ENCODE data around the gene SLC23A2.
A peak's percentile ranks its signal among the peaks of the same experiment; 100 is the strongest.
"Not testable (repeated sequence)": the region's sequence is repeated elsewhere in the genome, so short reads cannot be mapped to it uniquely, and the experiment has no call there.

The SLC23A2 gene

GRCh38 chr20:5020760-5021159, 19.4 kb upstream of the SLC23A2 start:
- no peaks in the 10 kb centered on the region for H3K36me3 ChIP-seq
- no peaks in the 10 kb centered on the region for H3K9me3 ChIP-seq
- no peaks in the 10 kb centered on the region for H3K27me3 ChIP-seq
- no peak overlapping the region for H3K27ac ChIP-seq
- no peaks in the 10 kb centered on the region for H3K4me1 ChIP-seq (ENCODE audit: control insufficient read depth in 1 of 2, insufficient read depth in 1 of 2, low read depth in 1 of 2, low read length in 1 of 2)
- TF ChIP-seq, protein P1, sequence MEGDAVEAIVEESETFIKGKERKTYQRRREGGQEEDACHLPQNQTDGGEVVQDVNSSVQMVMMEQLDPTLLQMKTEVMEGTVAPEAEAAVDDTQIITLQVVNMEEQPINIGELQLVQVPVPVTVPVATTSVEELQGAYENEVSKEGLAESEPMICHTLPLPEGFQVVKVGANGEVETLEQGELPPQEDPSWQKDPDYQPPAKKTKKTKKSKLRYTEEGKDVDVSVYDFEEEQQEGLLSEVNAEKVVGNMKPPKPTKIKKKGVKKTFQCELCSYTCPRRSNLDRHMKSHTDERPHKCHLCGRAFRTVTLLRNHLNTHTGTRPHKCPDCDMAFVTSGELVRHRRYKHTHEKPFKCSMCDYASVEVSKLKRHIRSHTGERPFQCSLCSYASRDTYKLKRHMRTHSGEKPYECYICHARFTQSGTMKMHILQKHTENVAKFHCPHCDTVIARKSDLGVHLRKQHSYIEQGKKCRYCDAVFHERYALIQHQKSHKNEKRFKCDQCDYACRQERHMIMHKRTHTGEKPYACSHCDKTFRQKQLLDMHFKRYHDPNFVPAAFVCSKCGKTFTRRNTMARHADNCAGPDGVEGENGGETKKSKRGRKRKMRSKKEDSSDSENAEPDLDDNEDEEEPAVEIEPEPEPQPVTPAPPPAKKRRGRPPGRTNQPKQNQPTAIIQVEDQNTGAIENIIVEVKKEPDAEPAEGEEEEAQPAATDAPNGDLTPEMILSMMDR (IDR thresholded peaks at IDR 0.05) = no peak
- H3K4me3 ChIP-seq (ENCODE audit: low read depth in 1 of 2, low read length in 1 of 2) = no peak overlapping the region

- no peak overlapping the region for H3K4me3 ChIP-seq (ENCODE audit: low read depth in 1 of 2, low read length in 1 of 2)
- TF ChIP-seq, protein P1 (IDR thresholded peaks at IDR 0.05) = no peak
- H3K27me3 ChIP-seq = no peaks in the 10 kb centered on the region
- no peaks in the 10 kb centered on the region for H3K36me3 ChIP-seq
- H3K4me1 ChIP-seq (ENCODE audit: control insufficient read depth in 1 of 2, insufficient read depth in 1 of 2, low read depth in 1 of 2, low read length in 1 of 2) = peaks cover 6 to 7% of the 10 kb centered on the region in 2 experiments
- no peak overlapping the region for H3K27ac ChIP-seq
- H3K9me3 ChIP-seq = no peaks in the 10 kb centered on the region
Measured at GRCh38 chr20:5013682-5014447, 12.6 kb upstream of the SLC23A2 start.

DNA sequence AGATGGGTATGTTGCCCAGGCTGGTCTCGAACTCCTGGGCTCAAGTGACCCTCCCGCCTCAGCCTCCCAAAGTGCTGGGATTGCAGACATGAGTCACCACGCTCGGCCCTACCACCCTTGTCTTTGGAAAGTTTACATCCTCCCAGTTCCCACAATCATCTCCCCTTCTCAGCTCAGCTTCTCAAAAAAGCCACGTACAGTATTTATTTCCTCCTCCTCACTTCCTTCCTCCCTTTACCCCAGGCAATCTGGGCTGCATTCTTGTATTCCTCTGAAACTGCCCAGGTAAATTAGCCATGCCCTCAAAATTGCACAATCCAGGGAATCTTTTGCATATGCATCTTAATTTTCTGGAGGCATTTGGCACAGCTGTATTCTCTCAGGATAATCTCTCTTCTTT, 7.4 kb upstream of the SLC23A2 start:
- Histone ChIP-seq H3K9me3 (no peaks in the 10 kb centered on the region), H3K36me3 (no peaks in the 10 kb centered on the region), H3K27me3 (no peaks in the 10 kb centered on the region), H3K4me3 (ENCODE audit: low read depth in 1 of 2, low read length in 1 of 2) (no peak overlapping the region), H3K27ac (peak overlapping the region; percentile 83), H3K4me1 (ENCODE audit: control insufficient read depth in 1 of 2, insufficient read depth in 1 of 2, low read depth in 1 of 2, low read length in 1 of 2) (peaks cover 16 to 18% of the 10 kb centered on the region in 2 experiments)
- TF ChIP-seq, protein P1 (IDR thresholded peaks at IDR 0.05) = no peak

DNA sequence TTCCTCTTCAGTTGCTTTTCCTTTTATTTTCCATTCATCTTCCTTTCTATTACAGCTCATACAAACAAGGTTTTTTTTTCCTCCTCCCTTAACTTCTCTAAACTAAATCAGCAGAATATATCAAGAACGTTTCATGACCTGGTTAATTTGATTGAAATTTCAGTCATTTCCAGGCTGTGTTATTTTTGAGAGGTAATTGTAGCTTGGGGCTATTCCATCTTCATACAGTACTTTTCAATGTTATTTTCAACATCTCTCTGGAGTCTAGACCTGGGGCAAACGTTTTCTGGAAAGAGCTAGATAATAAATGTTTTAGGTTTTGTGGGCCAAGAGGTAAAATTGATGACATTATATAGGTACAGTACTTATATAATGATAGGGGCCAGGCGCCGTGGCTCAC, 4.0 kb upstream of the SLC23A2 start:
- Histone ChIP-seq H3K9me3 (no peaks in the 10 kb centered on the region), H3K4me1 (ENCODE audit: control insufficient read depth in 1 of 2, insufficient read depth in 1 of 2, low read depth in 1 of 2, low read length in 1 of 2) (peaks cover 25 to 29% of the 10 kb centered on the region in 2 experiments)

DNA sequence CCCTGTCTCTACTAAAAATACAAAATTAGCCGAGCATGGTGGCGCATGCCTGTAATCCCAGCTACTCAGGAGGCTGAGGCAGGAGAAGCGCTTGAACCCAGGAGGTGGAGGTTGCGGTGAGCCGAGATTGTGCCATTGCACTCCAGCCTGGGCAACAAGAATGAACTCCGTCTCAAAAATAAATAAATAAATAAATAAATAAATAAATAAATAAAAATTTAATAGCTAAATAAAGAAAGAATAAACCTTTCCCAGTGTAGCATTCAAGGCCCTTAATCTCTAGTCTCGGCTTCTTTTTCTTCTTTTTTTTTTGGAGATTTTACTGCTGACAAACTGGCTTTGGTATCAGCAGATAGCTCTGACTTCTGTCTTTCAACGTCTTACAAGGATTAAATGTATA, 3.5 kb upstream of the SLC23A2 start:
- not testable (repeated sequence) for H3K4me3 ChIP-seq (ENCODE audit: low read depth in 1 of 2, low read length in 1 of 2); H3K36me3 ChIP-seq; H3K27ac ChIP-seq; H3K9me3 ChIP-seq
- H3K27me3 ChIP-seq = peaks cover 11% of the 10 kb centered on the region
- peaks cover 30 to 34% of the 10 kb centered on the region in 2 experiments for H3K4me1 ChIP-seq (ENCODE audit: control insufficient read depth in 1 of 2, insufficient read depth in 1 of 2, low read depth in 1 of 2, low read length in 1 of 2)

More for the DNA sequence above, 4.0 kb upstream of the SLC23A2 start:
- TF ChIP-seq, protein P1 (IDR thresholded peaks at IDR 0.05) = no peak
- no peak overlapping the region for H3K27ac ChIP-seq
- H3K4me3 ChIP-seq (ENCODE audit: low read depth in 1 of 2, low read length in 1 of 2) = no peak overlapping the region
- H3K36me3 ChIP-seq = no peaks in the 10 kb centered on the region
- peaks cover 7% of the 10 kb centered on the region for H3K27me3 ChIP-seq

DNA sequence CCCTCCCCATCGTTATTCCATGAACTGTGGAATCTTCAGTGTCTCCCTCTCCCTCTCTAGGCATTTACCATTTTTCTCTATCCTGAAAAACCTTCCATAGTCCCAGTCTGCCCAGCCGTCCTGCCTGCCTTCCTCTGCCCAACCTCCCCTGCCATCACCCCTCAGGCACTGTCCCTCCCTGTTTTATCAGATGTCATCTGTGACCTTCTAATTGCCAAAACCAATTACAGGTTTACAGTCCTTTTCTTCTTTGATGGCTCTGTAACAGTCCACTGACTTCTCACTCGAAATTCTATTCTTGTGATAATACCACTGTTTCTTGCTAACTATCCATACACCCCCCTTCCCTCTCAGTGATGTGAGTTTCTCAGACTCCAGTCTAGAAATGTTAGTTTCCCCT, 2.3 kb upstream of the SLC23A2 start:
- Histone ChIP-seq H3K27me3 (peaks cover 11% of the 10 kb centered on the region), H3K4me3 (ENCODE audit: low read depth in 1 of 2, low read length in 1 of 2) (no peak overlapping the region), H3K4me1 (ENCODE audit: control insufficient read depth in 1 of 2, insufficient read depth in 1 of 2, low read depth in 1 of 2, low read length in 1 of 2) (peaks cover 23 to 27% of the 10 kb centered on the region in 2 experiments), H3K27ac (no peak overlapping the region), H3K36me3 (no peaks in the 10 kb centered on the region), H3K9me3 (no peaks in the 10 kb centered on the region)
- TF ChIP-seq, protein P1 (IDR thresholded peaks at IDR 0.05) = no peak

Measured in neutrophil (primary cell).